T-helper 1 cell (primary cell): Measurements from ENCODE around the gene SMAD6.

ENCODE experiments used
- DNase-seq, 5 donors: peaks; one replicate each; pipeline ENCODE4 v3.0.0-alpha.2; 2012 to 2020
- total RNA-seq, 4 donors: gene quantifications; one replicate each; lab custom pipeline; 2026; lab: John Stamatoyannopoulos, UW

Gene SMAD6
- 0 to 1.1 (median 0.29) reads per million in 4 donors for total RNA-seq

GRCh38 chr15:66702035-66702786, at the start of gene SMAD6:
Gene SMAD6, plus strand, starts transcription at chr15:66702236. Its CDS starts 1,023 bp downstream, at chr15:66703259.
- DNase-seq: peak; percentile 41 to 83 (median 50)

GRCh38 chr15:66652806-66653205, 49.2 kb upstream of the SMAD6 start:
- DNase-seq: no peak

GRCh38 chr15:66653398-66653797, 48.6 kb upstream of the SMAD6 start:
- no peak for DNase-seq

- no peak for DNase-seq
These were observed 48.2 kb upstream of the SMAD6 start for GRCh38 chr15:66653852-66654251.

- DNase-seq: no peak
These were observed 47.7 kb upstream of the SMAD6 start for GRCh38 chr15:66654361-66654738.

- peak in 1 of 5 donors; percentile 10 for DNase-seq
These were observed 47.2 kb upstream of the SMAD6 start for GRCh38 chr15:66654739-66655375.

- DNase-seq: no peak
These were observed 46.5 kb upstream of the SMAD6 start for GRCh38 chr15:66655511-66655910.

GRCh38 chr15:66655997-66656396, 46.0 kb upstream of the SMAD6 start:
- no peak for DNase-seq

GRCh38 chr15:66657185-66658020, 44.6 kb upstream of the SMAD6 start:
- no peak for DNase-seq

GRCh38 chr15:66658044-66658443, 44.0 kb upstream of the SMAD6 start:
- no peak for DNase-seq

- DNase-seq: no peak
These were observed 43.2 kb upstream of the SMAD6 start for GRCh38 chr15:66658855-66659254.

GRCh38 chr15:66659384-66659783, 42.7 kb upstream of the SMAD6 start:
- DNase-seq: no peak

- no peak for DNase-seq
These were observed 40.5 kb upstream of the SMAD6 start for GRCh38 chr15:66661432-66662096.

GRCh38 chr15:66662522-66662921, 39.5 kb upstream of the SMAD6 start:
- DNase-seq: no peak

- DNase-seq: no peak
These were observed 38.4 kb upstream of the SMAD6 start for GRCh38 chr15:66663664-66664063.

GRCh38 chr15:66670175-66670574, 31.9 kb upstream of the SMAD6 start:
- no peak for DNase-seq

GRCh38 chr15:66670762-66671580, 31.1 kb upstream of the SMAD6 start:
- no peak for DNase-seq

- no peak for DNase-seq
These were observed 29.2 kb upstream of the SMAD6 start for GRCh38 chr15:66672867-66673266.

GRCh38 chr15:66673410-66674322, 28.4 kb upstream of the SMAD6 start:
- DNase-seq: peak in 1 of 5 donors; percentile 19

- DNase-seq: no peak
These were observed 27.3 kb upstream of the SMAD6 start for GRCh38 chr15:66674756-66675155.

- DNase-seq: no peak
These were observed 26.6 kb upstream of the SMAD6 start for GRCh38 chr15:66675446-66675845.
